GM06990 (cell line): Measurements from ENCODE around the gene LDLRAD2.
"Not testable (repeated sequence)": the region's sequence is repeated elsewhere in the genome, so short reads cannot be mapped to it uniquely, and the experiment has no call there.

Experiments used
- DNase-seq: peaks from one replicate; pipeline ENCODE4 v3.0.0-alpha.2; 2011; ENCODE audit not compliant: insufficient read length; ENCODE audit errors: extremely low read depth
- H3K27me3 ChIP-seq: replicated peaks from 2 replicates; pipeline ENCODE4 v1.6.0; 2011; ENCODE audit warnings: low read length; ENCODE audit not compliant: control insufficient read depth, insufficient read depth
- H3K36me3 ChIP-seq: 2 replicates; pipeline ENCODE4 v1.5.1; 2011; ENCODE audit warnings: low read length; ENCODE audit not compliant: control insufficient read depth, insufficient read depth
- H3K4me3 ChIP-seq: replicated peaks from 2 replicates; pipeline ENCODE4 v1.5.1; 2011; ENCODE audit warnings: low read depth, mild to moderate bottlenecking, control low read depth, low read length
- TF ChIP-seq, protein P1 (sequence below): IDR thresholded peaks from 2 replicates; pipeline ENCODE4 v1.5.1; 2011; ENCODE audit warnings: low read length, control low read depth, mild to moderate bottlenecking, inconsistent platforms; ENCODE audit not compliant: insufficient read depth, poor library complexity, severe bottlenecking

Gene LDLRAD2

DNA sequence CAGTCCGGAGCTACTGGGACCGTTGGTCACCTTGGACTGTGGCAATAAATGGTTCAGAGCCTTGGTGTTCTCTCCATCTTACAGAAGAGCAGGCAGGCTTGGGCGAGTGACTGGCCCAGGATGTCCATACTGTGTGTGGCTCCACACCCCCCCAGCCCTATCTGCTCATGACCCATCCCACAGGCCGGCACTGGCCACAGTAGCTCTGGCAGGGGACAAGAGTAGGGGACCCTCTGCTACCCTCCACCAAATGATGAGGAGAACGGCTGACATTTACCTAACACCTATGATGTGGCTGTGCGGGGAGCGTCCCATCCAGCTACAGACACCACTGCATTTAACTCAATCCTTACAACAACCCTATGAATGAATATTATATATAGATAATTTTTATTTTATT lies 13.3 kb downstream of the LDLRAD2 start:
- no peak overlapping the region for H3K4me3 ChIP-seq
- TF ChIP-seq, protein P1, sequence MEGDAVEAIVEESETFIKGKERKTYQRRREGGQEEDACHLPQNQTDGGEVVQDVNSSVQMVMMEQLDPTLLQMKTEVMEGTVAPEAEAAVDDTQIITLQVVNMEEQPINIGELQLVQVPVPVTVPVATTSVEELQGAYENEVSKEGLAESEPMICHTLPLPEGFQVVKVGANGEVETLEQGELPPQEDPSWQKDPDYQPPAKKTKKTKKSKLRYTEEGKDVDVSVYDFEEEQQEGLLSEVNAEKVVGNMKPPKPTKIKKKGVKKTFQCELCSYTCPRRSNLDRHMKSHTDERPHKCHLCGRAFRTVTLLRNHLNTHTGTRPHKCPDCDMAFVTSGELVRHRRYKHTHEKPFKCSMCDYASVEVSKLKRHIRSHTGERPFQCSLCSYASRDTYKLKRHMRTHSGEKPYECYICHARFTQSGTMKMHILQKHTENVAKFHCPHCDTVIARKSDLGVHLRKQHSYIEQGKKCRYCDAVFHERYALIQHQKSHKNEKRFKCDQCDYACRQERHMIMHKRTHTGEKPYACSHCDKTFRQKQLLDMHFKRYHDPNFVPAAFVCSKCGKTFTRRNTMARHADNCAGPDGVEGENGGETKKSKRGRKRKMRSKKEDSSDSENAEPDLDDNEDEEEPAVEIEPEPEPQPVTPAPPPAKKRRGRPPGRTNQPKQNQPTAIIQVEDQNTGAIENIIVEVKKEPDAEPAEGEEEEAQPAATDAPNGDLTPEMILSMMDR, result no peak
- DNase-seq, result no peak
- no peaks in the 10 kb centered on the region; the same call in 1 of the 2 replicates for H3K27me3 ChIP-seq
- H3K36me3 ChIP-seq, result no peaks in the 10 kb centered on the region

DNA sequence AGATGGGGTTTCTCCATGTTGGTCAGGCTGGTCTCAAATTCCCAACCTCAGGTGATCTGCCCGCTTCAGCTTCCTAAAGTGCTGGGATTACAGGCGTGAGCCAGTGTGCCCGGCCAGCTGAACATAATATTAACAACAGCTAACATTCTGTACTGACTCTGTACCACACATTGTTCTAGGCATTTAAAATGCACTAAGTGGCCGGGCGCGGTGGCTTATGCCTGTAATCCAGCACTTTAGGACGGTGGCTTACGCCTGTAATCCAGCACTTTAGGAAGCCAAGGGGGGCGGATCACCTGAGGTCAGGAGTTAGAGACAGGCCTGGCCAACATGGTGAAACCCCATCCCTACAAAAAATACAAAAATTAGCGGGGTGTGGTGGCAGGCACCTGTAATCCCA lies 14.6 kb downstream of the LDLRAD2 start:
- H3K36me3 ChIP-seq, DNase-seq, H3K27me3 ChIP-seq, H3K4me3 ChIP-seq: not testable (repeated sequence)

DNA sequence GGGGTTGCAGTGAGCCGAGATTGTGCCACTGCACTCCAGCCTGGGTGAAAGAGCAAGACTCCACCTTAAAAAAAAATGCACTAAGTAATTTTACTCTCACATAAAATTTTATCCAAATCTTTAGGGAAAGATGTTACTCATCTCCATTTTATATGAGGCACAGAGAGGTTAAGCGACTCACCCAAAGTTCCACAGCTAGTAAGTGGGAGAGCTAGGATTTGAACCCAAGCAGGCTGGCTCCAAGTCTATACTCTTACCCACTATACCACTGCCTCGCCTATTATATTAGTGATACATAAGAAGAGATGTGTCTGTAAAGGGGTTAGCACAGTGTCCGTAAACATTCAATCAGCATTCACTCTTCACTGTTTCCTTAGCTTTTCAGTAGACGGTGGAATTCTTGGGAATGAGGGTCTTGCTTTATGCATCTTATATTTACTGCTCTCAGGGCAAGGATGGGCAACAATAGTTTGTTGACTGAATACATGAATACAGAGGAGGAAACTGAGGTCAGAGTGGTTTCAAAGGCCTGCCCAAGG lies 15.1 kb downstream of the LDLRAD2 start:
- Histone ChIP-seq H3K27me3 (no peaks in the 10 kb centered on the region; the same call in 1 of the 2 replicates), H3K36me3 (no peaks in the 10 kb centered on the region), H3K4me3 (no peak overlapping the region)
- TF ChIP-seq, protein P1, result no peak
- no peak for DNase-seq

DNA sequence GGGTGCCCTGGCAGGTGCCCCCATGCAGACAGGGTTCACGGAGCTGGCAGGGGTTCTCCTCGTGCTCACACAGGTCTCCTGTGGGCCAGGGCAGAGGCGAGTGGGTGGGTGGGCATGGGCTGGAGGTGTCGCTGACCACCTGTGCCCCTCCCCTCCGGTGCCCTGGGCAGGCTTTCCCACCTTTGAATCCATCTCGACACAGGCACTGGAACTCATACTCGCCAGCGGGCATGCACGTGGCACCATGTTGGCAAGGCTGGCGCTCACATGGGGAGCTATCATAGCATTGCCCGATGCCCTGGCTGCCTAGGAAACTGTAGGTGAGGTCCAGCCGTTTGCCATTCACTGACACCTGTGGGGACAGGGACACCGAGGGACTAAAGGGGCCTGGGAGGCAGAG lies 16.0 kb downstream of the LDLRAD2 start:
- Histone ChIP-seq H3K27me3 (no peaks in the 10 kb centered on the region; the same call in 1 of the 2 replicates), H3K36me3 (no peaks in the 10 kb centered on the region), H3K4me3 (no peak overlapping the region)
- TF ChIP-seq, protein P1, result no peak
- no peak for DNase-seq

DNA sequence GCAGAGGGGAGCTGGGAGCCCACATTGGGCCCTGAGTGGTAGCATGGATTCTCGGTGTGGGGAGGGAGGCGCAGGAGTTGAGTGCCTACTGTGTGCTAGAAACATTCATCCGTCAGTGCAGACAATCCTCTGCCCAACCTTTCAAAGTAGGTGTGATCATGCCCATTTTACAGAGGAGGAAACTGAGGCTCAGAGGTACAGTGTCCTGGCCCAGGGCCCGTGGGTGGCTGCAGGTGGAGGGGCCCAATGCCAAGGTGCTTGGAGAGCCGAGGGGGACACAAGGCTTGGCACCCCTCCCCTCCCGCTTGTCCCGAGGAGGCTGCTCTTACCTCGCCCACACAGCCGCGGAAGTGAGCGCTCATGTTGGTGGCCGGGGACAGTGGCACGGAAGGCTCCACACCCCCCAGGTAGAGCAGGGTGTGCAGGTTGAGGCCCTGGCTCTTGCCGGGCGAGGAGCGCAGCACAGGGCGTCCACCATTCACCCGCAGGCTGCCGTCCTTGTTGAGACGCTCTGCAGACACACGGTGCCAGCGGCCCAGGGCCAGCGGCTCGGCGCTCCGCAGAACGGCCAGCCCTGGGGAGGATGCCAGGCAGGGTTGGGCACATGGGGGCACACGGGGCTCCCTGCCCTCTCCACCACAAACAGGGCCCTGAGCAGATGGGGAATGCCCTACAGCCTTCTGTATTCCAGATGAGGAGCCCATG lies 16.6 kb downstream of the LDLRAD2 start:
- TF ChIP-seq, protein P1, result no peak
- no peak for DNase-seq
- Histone ChIP-seq H3K36me3 (no peaks in the 10 kb centered on the region), H3K27me3 (no peaks in the 10 kb centered on the region; the same call in 1 of the 2 replicates), H3K4me3 (no peak overlapping the region)

DNA sequence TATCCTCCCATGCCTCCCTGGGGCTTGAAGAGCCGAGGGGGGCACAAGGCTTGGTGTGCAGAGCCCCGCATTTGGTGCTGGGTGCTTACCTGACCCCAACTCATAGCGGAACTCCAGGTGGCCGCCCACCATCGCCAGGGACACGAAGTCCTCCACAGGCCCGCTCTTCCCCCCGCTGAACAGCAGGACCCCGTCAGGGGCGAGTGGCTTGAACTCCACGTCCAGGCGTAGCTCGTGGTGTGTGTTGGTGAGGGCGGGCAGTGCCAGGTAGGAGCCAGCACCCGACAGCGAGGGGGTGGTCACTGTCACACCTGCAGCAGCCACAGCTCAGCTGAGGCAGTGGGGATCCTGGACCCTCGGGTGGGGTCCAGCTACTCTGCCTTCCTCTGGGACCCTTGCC lies 17.2 kb downstream of the LDLRAD2 start:
- no peak overlapping the region for H3K4me3 ChIP-seq
- DNase-seq, result no peak
- H3K36me3 ChIP-seq, result no peaks in the 10 kb centered on the region

More for the DNA sequence above, 17.2 kb downstream of the LDLRAD2 start:
- H3K27me3 ChIP-seq, result no peaks in the 10 kb centered on the region; the same call in 1 of the 2 replicates
- TF ChIP-seq, protein P1, result no peak
